H1 (cell line): Measurements from ENCODE around the gene CACNA1E. TPM values are rescaled to one million over a fixed set of nuclear protein-coding genes. Genes with fewer than 3 reads are reported as not detected.

Experiments
- CTCF ChIA-PET: fragments of 300-600 bp; sonication (Branson Sonifier 250); formaldehyde crosslinking; loops from one replicate; lab custom pipeline; 2021; ENCODE audit not compliant: partially characterized antibody; lab: Charles Lee
- POLR2A ChIA-PET: fragments of 300-600 bp; sonication (Branson Sonifier 250); formaldehyde crosslinking; loops from one replicate; lab custom pipeline; 2021; ENCODE audit warnings: inconsistent platforms; ENCODE audit not compliant: partially characterized antibody; lab: Charles Lee
- DNase-seq, 2 experiments: peaks; one replicate each; pipeline versions ENCODE4 v3.0.0 to v3.0.0-alpha.2; 2010 to 2022; ENCODE audit warnings: low spot score in 2 of 2, low read depth in 1 of 2, mixed read lengths in 1 of 2
- FAIRE-seq: peaks from 2 replicates; lab custom pipeline; 2011; peaks lifted over from hg19 to GRCh38; lab: Jason Lieb, UNC
- H2AFZ ChIP-seq: 2 replicates; pipeline ENCODE4 v1.8.1; 2012; ENCODE audit warnings: low read length, inconsistent platforms
- H2AK5ac ChIP-seq: 2 replicates; pipeline ENCODE4 v1.6.1; 2013; ENCODE audit warnings: low read depth, low read length
- H2BK120ac ChIP-seq: replicated peaks from 2 replicates; pipeline ENCODE3; 2013; ENCODE audit warnings: low read depth, low read length, inconsistent platforms
- H2BK12ac ChIP-seq: 2 replicates; pipeline ENCODE4 v1.6.1; 2013; ENCODE audit warnings: low read depth, low read length
- H2BK15ac ChIP-seq: 2 replicates; pipeline ENCODE4 v1.6.1; 2013; ENCODE audit warnings: low read length
- H2BK20ac ChIP-seq: 2 replicates; pipeline ENCODE4 v1.6.1; 2013; ENCODE audit warnings: low read length
- H2BK5ac ChIP-seq: 2 replicates; pipeline ENCODE4 v1.6.1; 2013; ENCODE audit warnings: low read depth, low read length
- H3K14ac ChIP-seq: 2 replicates; pipeline ENCODE4 v1.6.1; 2013; ENCODE audit warnings: inconsistent platforms; ENCODE audit not compliant: insufficient read length
- H3K18ac ChIP-seq: 2 replicates; pipeline ENCODE4 v1.6.1; 2013; ENCODE audit warnings: low read length; ENCODE audit errors: extremely low read depth
- H3K23ac ChIP-seq: 2 replicates; pipeline ENCODE4 v1.6.1; 2013; ENCODE audit warnings: inconsistent platforms; ENCODE audit not compliant: insufficient read length
- H3K23me2 ChIP-seq: 2 replicates; pipeline ENCODE4 v1.6.1; 2013; ENCODE audit warnings: low read depth, low read length
- H3K27ac ChIP-seq: 2 replicates; pipeline ENCODE4 v1.6.1; 2011; ENCODE audit warnings: low read depth, low read length, inconsistent platforms
- H3K27me3 ChIP-seq, 4 experiments: replicated peaks in 1 of 4; 1 replicate in 1 of 4; 2 replicates in 3 of 4; pipeline versions ENCODE4 v1.6.1 to v1.8.1; 2011 to 2013; ENCODE audit warnings: low read length in 3 of 4, mild to moderate bottlenecking in 3 of 4, inconsistent platforms in 2 of 4, mixed read lengths in 2 of 4, moderate library complexity in 1 of 4; ENCODE audit not compliant: control insufficient read depth in 3 of 4, insufficient read depth in 3 of 4; ENCODE audit errors: extremely low read depth in 1 of 4
- H3K36me3 ChIP-seq, 4 experiments: 2 replicates each; pipeline versions ENCODE4 v1.6.1 to v1.8.1; 2011 to 2013; ENCODE audit warnings: mild to moderate bottlenecking in 4 of 4, low read length in 3 of 4, moderate library complexity in 2 of 4, control low read depth in 1 of 4, inconsistent platforms in 1 of 4; ENCODE audit not compliant: insufficient read depth in 4 of 4, control insufficient read depth in 2 of 4
- H3K4ac ChIP-seq: replicated peaks from 2 replicates; pipeline ENCODE3; 2013; ENCODE audit warnings: low read length, low read depth, mixed read lengths, inconsistent platforms; ENCODE audit not compliant: insufficient read length
- H3K4me1 ChIP-seq, 4 experiments: replicated peaks in 1 of 4; 1 replicate in 1 of 4; 2 replicates in 3 of 4; pipeline versions ENCODE4 v1.6.1 to v1.8.1; 2011 to 2013; ENCODE audit warnings: low read length in 3 of 4, inconsistent platforms in 2 of 4, mixed read lengths in 1 of 4; ENCODE audit not compliant: insufficient read depth in 4 of 4, control insufficient read depth in 3 of 4
- H3K4me2 ChIP-seq, 2 experiments: 2 replicates each; pipeline versions ENCODE4 v1.6.1 to v1.8.1; 2011 to 2013; ENCODE audit warnings: low read depth in 2 of 2, low read length in 2 of 2, control low read depth in 1 of 2, inconsistent platforms in 1 of 2, mild to moderate bottlenecking in 1 of 2; ENCODE audit not compliant: insufficient read depth in 1 of 2
- H3K4me3 ChIP-seq, 4 experiments: fragments of 200-600, 300-600 bp in 1 of 4; sonication (generic), shearing (Covaris generic), sonication (Bioruptor Twin) in 1 of 4; 2 replicates each; pipeline versions ENCODE4 v1.5.1 to v1.8.1; 2011 to 2016; ENCODE audit warnings: low read length in 4 of 4, low read depth in 3 of 4, control low read depth in 2 of 4, inconsistent platforms in 2 of 4, mild to moderate bottlenecking in 2 of 4, mixed read lengths in 1 of 4, moderate library complexity in 1 of 4; ENCODE audit not compliant: insufficient read depth in 2 of 4; ENCODE audit errors: extremely low read depth in 1 of 4
- H3K56ac ChIP-seq: replicated peaks from 2 replicates; pipeline ENCODE3; 2013; ENCODE audit warnings: low read depth, mild to moderate bottlenecking, mixed read lengths, low read length, inconsistent platforms; ENCODE audit not compliant: insufficient read length
- H3K79me1 ChIP-seq: 2 replicates; pipeline ENCODE4 v1.6.1; 2013; ENCODE audit warnings: low read depth, low read length, control low read depth
- H3K79me2 ChIP-seq, 2 experiments: 2 replicates each; pipeline versions ENCODE4 v1.6.1 to v1.8.1; 2012 to 2013; ENCODE audit warnings: low read length in 2 of 2, mild to moderate bottlenecking in 2 of 2, inconsistent platforms in 1 of 2; ENCODE audit not compliant: insufficient read depth in 2 of 2, control insufficient read depth in 1 of 2
- H3K9ac ChIP-seq, 4 experiments: replicated peaks in 1 of 4; 1 replicate in 1 of 4; 2 replicates in 3 of 4; pipeline versions ENCODE4 v1.6.1 to v1.8.1; 2011 to 2013; ENCODE audit warnings: low read depth in 3 of 4, low read length in 3 of 4, control low read depth in 2 of 4, mild to moderate bottlenecking in 2 of 4, moderate library complexity in 2 of 4, inconsistent platforms in 1 of 4; ENCODE audit errors: extremely low read depth in 1 of 4
- H3K9me3 ChIP-seq, 2 experiments: 2 replicates each; pipeline versions ENCODE4 v1.6.1 to v1.8.1; 2012 to 2013; ENCODE audit warnings: mild to moderate bottlenecking in 2 of 2, moderate library complexity in 2 of 2, control low read depth in 1 of 2, inconsistent platforms in 1 of 2, low read depth in 1 of 2, low read length in 1 of 2, mixed read lengths in 1 of 2; ENCODE audit not compliant: insufficient read depth in 2 of 2
- H4K20me1 ChIP-seq, 2 experiments: replicated peaks in 1 of 2; 2 replicates each; pipeline versions ENCODE3 to v1.8.1; 2011 to 2013; ENCODE audit warnings: inconsistent platforms in 2 of 2, low read length in 2 of 2, mild to moderate bottlenecking in 1 of 2; ENCODE audit not compliant: insufficient read depth in 2 of 2, control insufficient read depth in 1 of 2
- H4K5ac ChIP-seq: 2 replicates; pipeline ENCODE4 v1.6.1; 2013; ENCODE audit warnings: low read length, low read depth, mixed read lengths, inconsistent platforms; ENCODE audit not compliant: insufficient read length
- H4K8ac ChIP-seq: 2 replicates; pipeline ENCODE4 v1.8.0; 2013; ENCODE audit warnings: mild to moderate bottlenecking, moderate library complexity, low read length, inconsistent platforms; ENCODE audit not compliant: insufficient read depth; ENCODE audit errors: extremely low read depth
- H4K91ac ChIP-seq: replicated peaks from 2 replicates; pipeline ENCODE3; 2013; ENCODE audit warnings: low read length, mixed read lengths, inconsistent platforms; ENCODE audit not compliant: insufficient read length
- ASH2L ChIP-seq: fragments of 200-600, 300-600 bp; sonication (generic); IDR thresholded peaks from one replicate; pipeline ENCODE4 v1.7.1; 2017; ENCODE audit warnings: low read length
- CHD1 ChIP-seq: IDR thresholded peaks from 2 replicates; pipeline ENCODE4 v1.6.1; 2012; ENCODE audit warnings: low read depth, low read length, improper control_type of control experiment
- CTBP2 ChIP-seq: IDR thresholded peaks from 2 replicates; pipeline ENCODE4 v1.7.0; 2011; ENCODE audit warnings: borderline replicate concordance, mild to moderate bottlenecking, moderate library complexity, mixed read lengths, low read length; ENCODE audit not compliant: insufficient read depth, insufficient read length
- EP300 ChIP-seq, 2 experiments: IDR thresholded peaks; 1 replicate in 1 of 2; 2 replicates in 1 of 2; pipeline ENCODE4 v1.6.1; 2011 to 2012; ENCODE audit warnings: low read depth in 2 of 2, low read length in 2 of 2, mild to moderate bottlenecking in 2 of 2, borderline replicate concordance in 1 of 2, inconsistent platforms in 1 of 2, moderate library complexity in 1 of 2
- HDAC2 ChIP-seq, 2 experiments: fragments of 300-600 bp in 1 of 2; sonication (generic) in 1 of 2; IDR thresholded peaks; 2 replicates each; pipeline ENCODE4 v1.6.1; 2011 to 2012; ENCODE audit warnings: low read depth in 2 of 2, low read length in 2 of 2, mild to moderate bottlenecking in 2 of 2, moderate library complexity in 2 of 2, borderline replicate concordance in 1 of 2, inconsistent platforms in 1 of 2
- MAFK ChIP-seq: IDR thresholded peaks from 2 replicates; pipeline ENCODE4 v1.6.1; 2012; ENCODE audit warnings: low read depth, mild to moderate bottlenecking, improper control_type of control experiment, low read length
- NANOG ChIP-seq: IDR thresholded peaks from 2 replicates; pipeline ENCODE4 v1.6.1; 2011; ENCODE audit warnings: low read length, low read depth, mild to moderate bottlenecking, inconsistent platforms; ENCODE audit not compliant: insufficient read depth, poor library complexity, severe bottlenecking
- POLR2A ChIP-seq, 2 experiments: IDR thresholded peaks; 1 replicate in 1 of 2; 2 replicates in 1 of 2; pipeline ENCODE4 v1.6.1; 2011; ENCODE audit warnings: low read depth in 2 of 2, low read length in 2 of 2, mild to moderate bottlenecking in 2 of 2; ENCODE audit errors: control extremely low read depth in 1 of 2
- SP1 ChIP-seq: IDR thresholded peaks from 2 replicates; pipeline ENCODE4 v1.6.1; 2011; ENCODE audit warnings: low read depth, low read length
- SRF ChIP-seq: IDR thresholded peaks from 2 replicates; pipeline ENCODE4 v1.6.1; 2011; ENCODE audit warnings: mild to moderate bottlenecking, low read depth, low read length, moderate library complexity
- TAF1 ChIP-seq: IDR thresholded peaks from 2 replicates; pipeline ENCODE4 v1.6.1; 2011; ENCODE audit warnings: mild to moderate bottlenecking, low read depth, low read length
- ZNF274 ChIP-seq: IDR thresholded peaks from 2 replicates; pipeline ENCODE4 v1.7.0; 2012; ENCODE audit warnings: low read length, borderline replicate concordance; ENCODE audit errors: extremely low read depth
- WGBS, 2 experiments: shearing (Covaris generic) in 1 of 2; methylation state at CpG; one replicate each; pipeline versions ENCODE4 v1.1.6 to v1.1.7; 2013 to 2015; ENCODE audit warnings: low lambda C conversion rate in 2 of 2, mixed read lengths in 2 of 2, inconsistent platforms in 1 of 2, low coverage in 1 of 2, missing lambda C conversion rate in 1 of 2; ENCODE audit not compliant: insufficient replicate concordance in 2 of 2, insufficient coverage in 1 of 2, insufficient read length in 1 of 2; ENCODE audit errors: extremely low coverage in 1 of 2, missing lambda C conversion rate in 1 of 2; 5-methylcytosine and 5-hydroxymethylcytosine counted together
- polyA plus RNA-seq, 7 experiments: library from polyadenylated mRNA; depleted of rRNA in 3 of 7; stranded (reverse) in 5 of 7; unstranded in 2 of 7; fragments of >200 nt in 5 of 7; fragments of 200-250 nt in 2 of 7; gene quantifications; 1 replicate in 5 of 7; 2 replicates in 1 of 7; 4 replicates in 1 of 7; pipeline versions ENCODE4 v1.2.1 to v1.2.3, GENCODE V29; 2011 to 2013; ENCODE audit warnings: missing spikeins in 2 of 7, mixed read lengths in 2 of 7
- total RNA-seq: library from RNA; stranded (reverse); fragmentation: NEBNext Ultra II Directional; extraction: Animal tissue kit (Norgen Biotek cat#: 25700); gene quantifications from 2 replicates; pipeline ENCODE4 v1.2.1, GENCODE V29; 2021
- TF ChIP-seq, protein P1 (sequence below): IDR thresholded peaks from 2 replicates; pipeline ENCODE4 v1.6.1; 2012; ENCODE audit warnings: low read length, inconsistent platforms

The CACNA1E gene
- total and polyA plus RNA-seq, 2 of the 8 experiments (the other 6 are each of a cell fraction or from before 2014, with no cell fraction given): 0.98 to 1.3 TPM

DNA sequence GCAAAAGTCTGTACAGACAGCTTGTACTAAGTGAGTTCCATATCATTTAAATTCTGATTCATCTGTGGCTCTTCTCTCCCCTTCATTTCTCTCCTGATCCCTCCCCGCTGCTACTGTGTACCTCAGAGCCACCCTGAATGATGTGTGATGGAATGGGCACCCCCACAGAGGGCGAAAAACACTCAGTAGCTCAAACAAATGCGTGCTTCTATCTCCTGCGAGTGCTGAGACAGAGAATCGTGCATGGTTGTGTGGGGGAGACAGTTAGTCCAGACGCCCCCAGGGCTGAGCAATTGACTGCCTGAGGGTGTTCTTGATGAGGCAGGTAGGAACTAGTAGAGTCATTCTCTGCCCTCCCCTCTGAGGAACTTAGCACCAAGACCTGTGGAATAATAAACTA lies 308.4 kb downstream of the CACNA1E start:
- H3K14ac ChIP-seq: no peak overlapping the region
- H4K8ac ChIP-seq: no peak overlapping the region
- H3K79me2 ChIP-seq: no peaks in the 10 kb centered on the region
- no peak overlapping the region for H3K4ac ChIP-seq
- H3K18ac ChIP-seq: no peak overlapping the region
- H3K27me3 ChIP-seq: no peaks in the 10 kb centered on the region
- no peak overlapping the region for H3K4me3 ChIP-seq
- DNase-seq (no peak), FAIRE-seq (no peak)
- no peak overlapping the region for H3K23ac ChIP-seq
- H2BK12ac ChIP-seq: no peak overlapping the region
- H3K27ac ChIP-seq: no peak overlapping the region
- H3K56ac ChIP-seq: no peak overlapping the region
- no peak overlapping the region for H2BK20ac ChIP-seq
- H3K79me1 ChIP-seq: no peaks in the 10 kb centered on the region
- H4K20me1 ChIP-seq: no peaks in the 10 kb centered on the region
- H3K23me2 ChIP-seq: no peaks in the 10 kb centered on the region
- WGBS, 2 experiments: 92% methylated on average over 6 of the region's 6 CpGs; no CpG with 5 or more reads in 1 of the 2 experiments
- no peak overlapping the region for H3K9ac ChIP-seq
- no peak overlapping the region for H4K5ac ChIP-seq
- H3K4me1 ChIP-seq: no peaks in the 10 kb centered on the region
- H2BK15ac ChIP-seq: no peak overlapping the region
- no peak overlapping the region for H3K4me2 ChIP-seq
- H2BK120ac ChIP-seq: no peak overlapping the region
- H2BK5ac ChIP-seq: no peak overlapping the region
- POLR2A ChIA-PET: no interaction called here
- CTCF ChIA-PET: interaction anchor here (0.9 to 1.1 kb wide), 2 partner anchors 9 to 19 kb away, joined by 3 to 5 read pairs; no protein-coding TSS in a partner anchor
- H2AFZ ChIP-seq: no peak overlapping the region
- H3K9me3 ChIP-seq: no peaks in the 10 kb centered on the region
- H3K36me3 ChIP-seq: no peaks in the 10 kb centered on the region
- H4K91ac ChIP-seq: no peak overlapping the region
- no peak overlapping the region for H2AK5ac ChIP-seq
- TF ChIP-seq CHD1: no peak
- TF ChIP-seq NANOG: no peak
- TF ChIP-seq HDAC2 (IDR thresholded peaks at IDR 0.05; ENCODE audit: borderline replicate concordance in 1 of 2, low read depth in 2 of 2, low read length in 2 of 2): no peak
- TF ChIP-seq POLR2A (IDR thresholded peaks at IDR 0.05; ENCODE audit: control extremely low read depth in 1 of 2, low read depth in 2 of 2, low read length in 2 of 2): no peak
- TF ChIP-seq, protein P1, sequence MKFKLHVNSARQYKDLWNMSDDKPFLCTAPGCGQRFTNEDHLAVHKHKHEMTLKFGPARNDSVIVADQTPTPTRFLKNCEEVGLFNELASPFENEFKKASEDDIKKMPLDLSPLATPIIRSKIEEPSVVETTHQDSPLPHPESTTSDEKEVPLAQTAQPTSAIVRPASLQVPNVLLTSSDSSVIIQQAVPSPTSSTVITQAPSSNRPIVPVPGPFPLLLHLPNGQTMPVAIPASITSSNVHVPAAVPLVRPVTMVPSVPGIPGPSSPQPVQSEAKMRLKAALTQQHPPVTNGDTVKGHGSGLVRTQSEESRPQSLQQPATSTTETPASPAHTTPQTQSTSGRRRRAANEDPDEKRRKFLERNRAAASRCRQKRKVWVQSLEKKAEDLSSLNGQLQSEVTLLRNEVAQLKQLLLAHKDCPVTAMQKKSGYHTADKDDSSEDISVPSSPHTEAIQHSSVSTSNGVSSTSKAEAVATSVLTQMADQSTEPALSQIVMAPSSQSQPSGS: no peak
- no peak for TF ChIP-seq MAFK
- TF ChIP-seq TAF1: no peak
- TF ChIP-seq SP1: no peak
- TF ChIP-seq CTBP2: no peak
- no peak for TF ChIP-seq ASH2L
- TF ChIP-seq SRF: no peak
- TF ChIP-seq ZNF274: no peak
- no peak for TF ChIP-seq EP300 (IDR thresholded peaks at IDR 0.05; ENCODE audit: borderline replicate concordance in 1 of 2, low read depth in 2 of 2, low read length in 2 of 2)
